B cell (primary cell): ENCODE data around the gene TP53I13. TPM values are rescaled to one million over a fixed set of nuclear protein-coding genes. Genes with fewer than 3 reads are reported as not detected.

Experiments
- ATAC-seq: fragments of 200-7000 bp; cut with Tn5 transposase; one replicate; pipeline ENCODE4 v1.10.0; 2021; ENCODE audit warnings: low read depth, mild to moderate bottlenecking, moderate number of reproducible peaks, moderate library complexity
- CTCF ChIA-PET: fragments of 350-600 bp; sonication (Branson Sonifier 250); formaldehyde crosslinking; loops from one replicate; lab custom pipeline; 2021; ENCODE audit warnings: antibody characterized with exemption, inconsistent platforms; lab: Charles Lee
- POLR2A ChIA-PET: fragments of 350-600 bp; sonication (Branson Sonifier 250); formaldehyde crosslinking; loops from one replicate; lab custom pipeline; 2021; ENCODE audit warnings: antibody characterized with exemption; lab: Charles Lee
- DNase-seq: peaks from one replicate; pipeline ENCODE4 v3.0.0; 2013
- H2AFZ ChIP-seq: 2 replicates; pipeline ENCODE4 v1.6.1; 2012; ENCODE audit warnings: mild to moderate bottlenecking, low read depth, low read length; ENCODE audit not compliant: insufficient read depth, poor library complexity, severe bottlenecking
- H3K27ac ChIP-seq, 2 donors: 1 replicate in 1 of 2; 2 replicates in 1 of 2; pipeline ENCODE4 v1.5.1; 2012 to 2013; ENCODE audit warnings: low read length in 2 of 2, mild to moderate bottlenecking in 2 of 2, moderate library complexity in 1 of 2
- H3K27me3 ChIP-seq, 4 experiments: fragments of 200-600 bp in 1 of 4; sonication (generic) in 1 of 4; replicated peaks in 1 of 4; 1 replicate in 2 of 4; 2 replicates in 2 of 4; pipeline versions ENCODE4 v1.6.1 to v1.7.0; 2013 to 2016; ENCODE audit warnings: low read length in 3 of 4, mild to moderate bottlenecking in 2 of 4, mixed read lengths in 1 of 4, moderate library complexity in 1 of 4; ENCODE audit not compliant: insufficient read depth in 4 of 4, control insufficient read depth in 3 of 4; ENCODE audit errors: control extremely low read depth in 1 of 4
- H3K36me3 ChIP-seq, 2 experiments: replicated peaks in 1 of 2; 1 replicate in 1 of 2; 2 replicates in 1 of 2; pipeline versions ENCODE4 v1.6.1 to v1.7.1; 2013; ENCODE audit warnings: low read length in 1 of 2; ENCODE audit not compliant: insufficient read depth in 2 of 2, control insufficient read depth in 1 of 2; ENCODE audit errors: control extremely low read depth in 1 of 2, extremely low read depth in 1 of 2
- H3K4me1 ChIP-seq, 2 donors: fragments of 200-600 bp in 1 of 2; sonication (generic) in 1 of 2; 1 replicate in 1 of 2; 2 replicates in 1 of 2; pipeline versions ENCODE4 v1.5.1 to v1.6.1; 2013 to 2017; ENCODE audit warnings: low read length in 2 of 2; ENCODE audit not compliant: control insufficient read depth in 2 of 2, insufficient read depth in 2 of 2
- H3K4me2 ChIP-seq: replicated peaks from 2 replicates; pipeline ENCODE3; 2012; ENCODE audit warnings: mild to moderate bottlenecking, low read depth, low read length; ENCODE audit not compliant: poor library complexity, severe bottlenecking
- H3K4me3 ChIP-seq, 5 experiments: fragments of 200-600 bp in 1 of 5; sonication (generic) in 1 of 5; 1 replicate in 3 of 5; 2 replicates in 2 of 5; pipeline versions ENCODE4 v1.5.1 to v1.7.0; 2011 to 2016; ENCODE audit warnings: low read length in 4 of 5, mild to moderate bottlenecking in 4 of 5, low read depth in 2 of 5, control low read depth in 1 of 5, moderate library complexity in 1 of 5; ENCODE audit not compliant: insufficient read depth in 1 of 5; ENCODE audit errors: control extremely low read depth in 1 of 5, extremely low read depth in 1 of 5
- H3K79me2 ChIP-seq: fragments of 200-600 bp; sonication (generic); one replicate; pipeline ENCODE4 v1.6.0; 2016; ENCODE audit warnings: low read length; ENCODE audit not compliant: control insufficient read depth, insufficient read depth
- H3K9ac ChIP-seq: fragments of 200-600 bp; sonication (generic); 2 replicates; pipeline ENCODE4 v1.6.1; 2017; ENCODE audit warnings: mild to moderate bottlenecking, low read length, moderate library complexity
- H3K9me3 ChIP-seq, 3 donors: one replicate each; pipeline versions ENCODE4 v1.6.1 to v1.7.1; 2013; ENCODE audit warnings: low read length in 2 of 3; ENCODE audit not compliant: control insufficient read depth in 2 of 3, insufficient read depth in 1 of 3; ENCODE audit errors: control extremely low read depth in 1 of 3
- H4K20me1 ChIP-seq: 2 replicates; pipeline ENCODE4 v1.6.0; 2012; ENCODE audit warnings: mild to moderate bottlenecking, low read length; ENCODE audit not compliant: insufficient read depth, control insufficient read depth, poor library complexity, severe bottlenecking
- H3K27ac Mint-ChIP-seq: one replicate; pipeline ENCODE4 v1.8.0; 2021; ENCODE audit warnings: mixed read lengths
- H3K27me3 Mint-ChIP-seq: one replicate; pipeline ENCODE4 v1.8.0; 2021; ENCODE audit warnings: mixed read lengths
- H3K4me1 Mint-ChIP-seq: one replicate; pipeline ENCODE4 v1.8.0; 2021; ENCODE audit warnings: mixed read lengths
- H3K4me3 Mint-ChIP-seq: one replicate; pipeline ENCODE4 v1.8.0; 2021; ENCODE audit warnings: mixed read lengths
- H3K9me3 Mint-ChIP-seq: one replicate; pipeline ENCODE4 v1.8.0; 2022; ENCODE audit warnings: mixed read lengths; ENCODE audit not compliant: insufficient read depth
- EZH2 ChIP-seq: IDR thresholded peaks from 2 replicates; pipeline ENCODE4 v1.6.1; 2012; ENCODE audit warnings: borderline replicate concordance, low read depth, mild to moderate bottlenecking, moderate library complexity, low read length; ENCODE audit not compliant: insufficient read depth, poor library complexity, severe bottlenecking
- WGBS: methylation state at CpG from one replicate; pipeline ENCODE4 v1.1.5; 2013; ENCODE audit warnings: missing lambda C conversion rate; ENCODE audit not compliant: insufficient coverage; 5-methylcytosine and 5-hydroxymethylcytosine counted together
- intact Hi-C: fragments of 100-400 bp; cut with micrococcal nuclease; formaldehyde crosslinking; loops from one replicate; pipeline ENCODE4 v1.10.0; 2022
- polyA plus RNA-seq: library from polyadenylated mRNA; depleted of rRNA; stranded (reverse); fragments of >200 nt; gene quantifications from 2 replicates; pipeline ENCODE4 v1.2.3, GENCODE V29; 2012
- total RNA-seq, 2 donors: library from RNA; stranded (reverse); fragments of 120-200 nt in 1 of 2; gene quantifications; 1 replicate in 1 of 2; 2 replicates in 1 of 2; pipeline versions ENCODE4 v1.2.3 to v1.2.4, GENCODE V29; 2013 to 2022
- TF ChIP-seq, protein P1 (sequence below): fragments of 200-600 bp; IDR thresholded peaks from one replicate; pipeline ENCODE4 v1.8.0; 2022; ENCODE audit warnings: antibody characterized with exemption, mild to moderate bottlenecking

Gene TP53I13
- total and polyA plus RNA-seq, 2 donors (not counting 1 experiment from before 2014, with no cell fraction given), result 224 to 287 TPM

DNA sequence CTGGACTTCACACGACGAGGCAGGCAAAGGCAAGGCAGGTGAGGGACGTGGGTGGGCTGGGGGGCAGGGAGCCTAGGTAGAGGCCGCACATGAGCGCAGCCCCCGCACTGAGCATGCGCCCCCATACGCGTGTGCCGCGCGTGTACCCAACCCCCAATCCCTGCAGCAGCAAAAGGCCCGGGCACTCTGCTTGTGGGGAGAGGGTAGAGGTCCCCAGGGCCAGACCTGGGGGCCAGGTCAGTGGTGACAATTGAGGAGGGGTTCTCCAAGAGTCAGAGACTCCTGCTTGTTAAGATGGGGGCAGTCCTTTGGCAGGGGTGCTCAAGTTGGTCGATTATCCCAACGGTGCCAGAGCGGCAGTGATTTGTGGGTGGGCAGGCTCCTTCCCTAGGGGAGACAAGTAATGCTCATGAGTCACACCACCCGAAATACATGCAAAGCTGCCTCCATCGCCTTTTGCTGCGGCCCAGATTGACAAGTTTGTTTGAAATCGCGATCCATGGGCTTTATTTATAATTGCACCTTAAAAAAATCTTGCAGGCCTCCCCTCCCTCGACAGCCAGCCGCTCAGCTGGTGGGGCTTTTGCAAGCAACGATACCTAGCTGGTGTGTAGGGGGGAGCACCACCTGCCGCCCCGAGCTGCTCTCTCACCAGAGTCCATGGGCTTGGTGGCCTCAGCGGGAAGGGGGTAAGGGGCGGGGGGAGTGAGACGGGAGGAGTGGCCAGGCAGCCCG is 22.1 kb downstream of the TP53I13 start:
- ATAC-seq, result no peak
- H3K4me3 ChIP-seq, result peak overlapping the region in 4 of 5 experiments; percentile 56 to 96 (median 66)

More for the DNA sequence above, 22.1 kb downstream of the TP53I13 start:
- Mint-ChIP-seq H3K4me1 (peaks cover 61% of the 10 kb centered on the region), H3K9me3 (no peaks in the 10 kb centered on the region), H3K27me3 (no peaks in the 10 kb centered on the region), H3K27ac (peak overlapping the region; percentile 94), H3K4me3 (peak overlapping the region; percentile 91)
- Histone ChIP-seq H3K79me2 (peaks cover 40% of the 10 kb centered on the region), H3K9me3 (peaks cover 0 to 2% (median 0%) of the 10 kb centered on the region in 3 donors), H3K27me3 (peaks cover 0 to 7% (median 2%) of the 10 kb centered on the region in 4 experiments), H3K27ac (no peak overlapping the region), H3K9ac (peak overlapping the region; percentile 85), H4K20me1 (peaks cover 19% of the 10 kb centered on the region), H3K4me2 (peak overlapping the region; percentile 99), H3K4me1 (peaks cover 54 to 67% of the 10 kb centered on the region in 2 donors), H3K36me3 (no peaks in the 10 kb centered on the region), H2AFZ (peak overlapping the region; percentile 99)
- no peak for TF ChIP-seq EZH2
- TF ChIP-seq, protein P1, sequence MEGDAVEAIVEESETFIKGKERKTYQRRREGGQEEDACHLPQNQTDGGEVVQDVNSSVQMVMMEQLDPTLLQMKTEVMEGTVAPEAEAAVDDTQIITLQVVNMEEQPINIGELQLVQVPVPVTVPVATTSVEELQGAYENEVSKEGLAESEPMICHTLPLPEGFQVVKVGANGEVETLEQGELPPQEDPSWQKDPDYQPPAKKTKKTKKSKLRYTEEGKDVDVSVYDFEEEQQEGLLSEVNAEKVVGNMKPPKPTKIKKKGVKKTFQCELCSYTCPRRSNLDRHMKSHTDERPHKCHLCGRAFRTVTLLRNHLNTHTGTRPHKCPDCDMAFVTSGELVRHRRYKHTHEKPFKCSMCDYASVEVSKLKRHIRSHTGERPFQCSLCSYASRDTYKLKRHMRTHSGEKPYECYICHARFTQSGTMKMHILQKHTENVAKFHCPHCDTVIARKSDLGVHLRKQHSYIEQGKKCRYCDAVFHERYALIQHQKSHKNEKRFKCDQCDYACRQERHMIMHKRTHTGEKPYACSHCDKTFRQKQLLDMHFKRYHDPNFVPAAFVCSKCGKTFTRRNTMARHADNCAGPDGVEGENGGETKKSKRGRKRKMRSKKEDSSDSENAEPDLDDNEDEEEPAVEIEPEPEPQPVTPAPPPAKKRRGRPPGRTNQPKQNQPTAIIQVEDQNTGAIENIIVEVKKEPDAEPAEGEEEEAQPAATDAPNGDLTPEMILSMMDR, result no peak
- POLR2A ChIA-PET, result interaction anchor here (1.3 to 3.0 kb wide), 2 partner anchors 10 to 19 kb away, joined by 6 to 18 read pairs; no protein-coding TSS in a partner anchor
- DNase-seq, result peak; percentile 51
- WGBS, result 30% methylated on average over 18 of the region's 30 CpGs
- intact Hi-C loops, result loop anchor here (1.0 to 5.0 kb wide), 4 partner anchors 10 to 220 kb away; no protein-coding TSS in a partner anchor
- CTCF ChIA-PET, result interaction anchor here (0.6 to 4.7 kb wide), 12 partner anchors 12 to 441 kb away, joined by 3 to 126 read pairs (median 8); partner anchors contain the start of gene ABHD15
